GM18868 (cell line): ENCODE data around the gene POLR3K.
"Not testable (repeated sequence)": the region's sequence is repeated elsewhere in the genome, so short reads cannot be mapped to it uniquely, and the experiment has no call there.

Source experiments
- ATAC-seq: cut with Tn5 transposase; IDR thresholded peaks from one replicate; pipeline ENCODE4 v1.9.1; 2021; ENCODE audit warnings: mild to moderate bottlenecking, moderate library complexity; ENCODE audit not compliant: unreplicated experiment

POLR3K gene

GRCh38 chr16:24151-24550, 29.3 kb downstream of the POLR3K start:
- ATAC-seq: not testable (repeated sequence)

DNA sequence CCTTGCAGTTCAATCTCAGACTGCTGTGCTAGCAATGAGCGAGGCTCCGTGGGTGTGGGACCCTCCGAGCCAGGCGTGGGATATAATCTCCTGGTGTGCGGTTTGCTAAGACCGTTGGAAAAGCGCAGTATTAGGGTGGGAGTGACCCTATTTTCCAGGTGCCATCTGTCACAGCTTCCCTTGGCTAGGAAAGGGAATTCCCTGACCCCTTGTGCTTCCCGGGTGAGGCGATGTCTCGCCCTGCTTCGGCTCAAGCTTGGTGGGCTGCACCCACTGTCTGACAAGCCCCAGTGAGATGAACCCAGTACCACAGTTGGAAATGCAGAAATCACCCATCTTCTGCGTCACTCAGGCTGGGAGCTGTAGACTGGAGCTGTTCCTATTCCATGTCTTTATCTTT, 32.5 kb downstream of the POLR3K start:
- not testable (repeated sequence) for ATAC-seq

DNA sequence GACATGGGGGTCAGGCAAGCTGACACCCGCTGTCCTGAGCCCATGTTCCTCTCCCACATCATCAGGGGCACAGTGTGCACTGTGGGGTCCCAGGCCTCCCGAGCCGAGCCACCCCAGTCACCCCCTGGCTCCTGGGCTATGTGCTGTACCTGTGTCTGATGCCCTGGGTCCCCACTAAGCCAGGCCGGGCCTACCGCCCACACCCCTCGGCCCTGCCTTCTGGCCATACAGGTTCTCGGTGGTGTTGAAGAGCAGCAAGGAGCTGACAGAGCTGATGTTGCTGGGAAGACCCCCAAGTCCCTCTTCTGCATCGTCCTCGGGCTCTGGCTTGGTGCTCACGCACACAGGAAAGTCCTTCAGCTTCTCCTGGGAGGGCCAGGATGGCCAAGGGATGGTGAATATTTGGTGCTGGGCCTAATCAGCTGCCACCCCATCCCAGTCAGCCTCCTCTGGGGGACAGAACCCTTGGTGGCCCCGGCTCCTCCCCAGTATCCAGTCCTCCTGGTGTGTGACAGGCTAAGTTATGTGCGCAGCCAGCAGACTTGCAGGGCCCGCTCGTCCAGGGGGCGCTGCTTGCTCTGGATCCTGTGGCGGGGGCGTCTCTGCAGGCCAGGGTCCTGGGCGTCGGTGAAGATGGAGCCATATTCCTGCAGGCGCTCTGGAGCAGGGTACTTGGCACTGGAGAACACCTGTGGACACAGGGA, 36.2 kb downstream of the POLR3K start:
- not testable (repeated sequence) for ATAC-seq

GRCh38 chr16:10772-11171, 42.6 kb downstream of the POLR3K start:
- ATAC-seq: not testable (repeated sequence)

DNA sequence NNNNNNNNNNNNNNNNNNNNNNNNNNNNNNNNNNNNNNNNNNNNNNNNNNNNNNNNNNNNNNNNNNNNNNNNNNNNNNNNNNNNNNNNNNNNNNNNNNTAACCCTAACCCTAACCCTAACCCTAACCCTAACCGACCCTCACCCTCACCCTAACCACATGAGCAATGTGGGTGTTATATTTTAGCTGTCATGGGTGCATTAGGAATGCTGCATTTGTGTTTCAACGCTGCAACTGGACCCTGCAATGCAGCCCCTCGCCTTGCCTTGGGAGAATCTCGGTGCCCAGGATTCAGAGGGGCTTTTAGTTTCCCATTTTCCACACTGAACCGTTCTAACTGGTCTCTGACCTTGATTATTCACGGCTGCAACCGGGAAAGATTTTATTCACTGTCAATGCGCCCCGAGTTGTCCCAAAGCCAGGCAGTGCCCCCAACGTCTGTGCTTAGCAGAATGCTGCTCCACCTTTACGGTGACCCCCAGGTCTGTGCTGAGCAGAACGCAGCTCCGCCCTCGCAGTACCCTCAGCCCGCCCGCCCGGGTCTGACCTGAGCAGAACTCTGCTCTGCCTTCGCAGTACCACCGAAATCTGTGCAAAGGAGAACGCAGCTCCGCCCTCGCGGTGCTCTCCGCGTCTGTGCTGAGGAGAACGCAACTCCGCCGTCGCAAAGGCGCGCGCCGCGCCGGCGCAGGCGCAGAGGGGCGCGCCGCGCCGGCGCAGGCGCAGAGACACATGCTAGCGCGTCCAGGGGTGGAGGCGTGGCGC, 43.3 kb downstream of the POLR3K start:
- ATAC-seq: no peak
